Measurements from ENCODE around the gene HOXA9.

GRCh38 chr7:27146491-27147198 is 18.7 kb downstream of the HOXA9 start:
- TF ChIP-seq, protein P1, sequence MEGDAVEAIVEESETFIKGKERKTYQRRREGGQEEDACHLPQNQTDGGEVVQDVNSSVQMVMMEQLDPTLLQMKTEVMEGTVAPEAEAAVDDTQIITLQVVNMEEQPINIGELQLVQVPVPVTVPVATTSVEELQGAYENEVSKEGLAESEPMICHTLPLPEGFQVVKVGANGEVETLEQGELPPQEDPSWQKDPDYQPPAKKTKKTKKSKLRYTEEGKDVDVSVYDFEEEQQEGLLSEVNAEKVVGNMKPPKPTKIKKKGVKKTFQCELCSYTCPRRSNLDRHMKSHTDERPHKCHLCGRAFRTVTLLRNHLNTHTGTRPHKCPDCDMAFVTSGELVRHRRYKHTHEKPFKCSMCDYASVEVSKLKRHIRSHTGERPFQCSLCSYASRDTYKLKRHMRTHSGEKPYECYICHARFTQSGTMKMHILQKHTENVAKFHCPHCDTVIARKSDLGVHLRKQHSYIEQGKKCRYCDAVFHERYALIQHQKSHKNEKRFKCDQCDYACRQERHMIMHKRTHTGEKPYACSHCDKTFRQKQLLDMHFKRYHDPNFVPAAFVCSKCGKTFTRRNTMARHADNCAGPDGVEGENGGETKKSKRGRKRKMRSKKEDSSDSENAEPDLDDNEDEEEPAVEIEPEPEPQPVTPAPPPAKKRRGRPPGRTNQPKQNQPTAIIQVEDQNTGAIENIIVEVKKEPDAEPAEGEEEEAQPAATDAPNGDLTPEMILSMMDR (IDR thresholded peaks at IDR 0.05; ENCODE audit: insufficient read depth, low read length), result no peak
- TF ChIP-seq, protein P2, sequence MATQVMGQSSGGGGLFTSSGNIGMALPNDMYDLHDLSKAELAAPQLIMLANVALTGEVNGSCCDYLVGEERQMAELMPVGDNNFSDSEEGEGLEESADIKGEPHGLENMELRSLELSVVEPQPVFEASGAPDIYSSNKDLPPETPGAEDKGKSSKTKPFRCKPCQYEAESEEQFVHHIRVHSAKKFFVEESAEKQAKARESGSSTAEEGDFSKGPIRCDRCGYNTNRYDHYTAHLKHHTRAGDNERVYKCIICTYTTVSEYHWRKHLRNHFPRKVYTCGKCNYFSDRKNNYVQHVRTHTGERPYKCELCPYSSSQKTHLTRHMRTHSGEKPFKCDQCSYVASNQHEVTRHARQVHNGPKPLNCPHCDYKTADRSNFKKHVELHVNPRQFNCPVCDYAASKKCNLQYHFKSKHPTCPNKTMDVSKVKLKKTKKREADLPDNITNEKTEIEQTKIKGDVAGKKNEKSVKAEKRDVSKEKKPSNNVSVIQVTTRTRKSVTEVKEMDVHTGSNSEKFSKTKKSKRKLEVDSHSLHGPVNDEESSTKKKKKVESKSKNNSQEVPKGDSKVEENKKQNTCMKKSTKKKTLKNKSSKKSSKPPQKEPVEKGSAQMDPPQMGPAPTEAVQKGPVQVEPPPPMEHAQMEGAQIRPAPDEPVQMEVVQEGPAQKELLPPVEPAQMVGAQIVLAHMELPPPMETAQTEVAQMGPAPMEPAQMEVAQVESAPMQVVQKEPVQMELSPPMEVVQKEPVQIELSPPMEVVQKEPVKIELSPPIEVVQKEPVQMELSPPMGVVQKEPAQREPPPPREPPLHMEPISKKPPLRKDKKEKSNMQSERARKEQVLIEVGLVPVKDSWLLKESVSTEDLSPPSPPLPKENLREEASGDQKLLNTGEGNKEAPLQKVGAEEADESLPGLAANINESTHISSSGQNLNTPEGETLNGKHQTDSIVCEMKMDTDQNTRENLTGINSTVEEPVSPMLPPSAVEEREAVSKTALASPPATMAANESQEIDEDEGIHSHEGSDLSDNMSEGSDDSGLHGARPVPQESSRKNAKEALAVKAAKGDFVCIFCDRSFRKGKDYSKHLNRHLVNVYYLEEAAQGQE (IDR thresholded peaks at IDR 0.05; ENCODE audit: insufficient replicate concordance, low read depth), result no peak
- TF ChIP-seq POLR2AphosphoS5 (IDR thresholded peaks at IDR 0.05; ENCODE audit: low read depth), result no peak
- no peak for TF ChIP-seq GABPA (IDR thresholded peaks at IDR 0.05; ENCODE audit: low read depth)
